Coronary artery (tissue), 2 donors: ENCODE data around the gene LY86.
A peak's percentile ranks its signal among the peaks of the same experiment; 100 is the strongest.

Experiments used
- DNase-seq: peaks from one replicate; pipeline ENCODE4 v3.0.0-alpha.2; 2017; ENCODE audit warnings: low spot score
- H3K27ac ChIP-seq, 2 donors: fragments of 200-600 bp; sonication (generic); one replicate each; pipeline ENCODE4 v1.5.1; 2016 to 2019
- H3K4me3 ChIP-seq: fragments of 200-600 bp; sonication (generic); 2 replicates; pipeline ENCODE4 v1.5.1; 2016; ENCODE audit warnings: mild to moderate bottlenecking, moderate library complexity
- TF ChIP-seq, protein P1 (sequence below): fragments of 200-600 bp; sonication (generic); IDR thresholded peaks from one replicate; pipeline ENCODE4 v1.5.1; 2019; ENCODE audit warnings: antibody characterized with exemption

The LY86 gene

DNA sequence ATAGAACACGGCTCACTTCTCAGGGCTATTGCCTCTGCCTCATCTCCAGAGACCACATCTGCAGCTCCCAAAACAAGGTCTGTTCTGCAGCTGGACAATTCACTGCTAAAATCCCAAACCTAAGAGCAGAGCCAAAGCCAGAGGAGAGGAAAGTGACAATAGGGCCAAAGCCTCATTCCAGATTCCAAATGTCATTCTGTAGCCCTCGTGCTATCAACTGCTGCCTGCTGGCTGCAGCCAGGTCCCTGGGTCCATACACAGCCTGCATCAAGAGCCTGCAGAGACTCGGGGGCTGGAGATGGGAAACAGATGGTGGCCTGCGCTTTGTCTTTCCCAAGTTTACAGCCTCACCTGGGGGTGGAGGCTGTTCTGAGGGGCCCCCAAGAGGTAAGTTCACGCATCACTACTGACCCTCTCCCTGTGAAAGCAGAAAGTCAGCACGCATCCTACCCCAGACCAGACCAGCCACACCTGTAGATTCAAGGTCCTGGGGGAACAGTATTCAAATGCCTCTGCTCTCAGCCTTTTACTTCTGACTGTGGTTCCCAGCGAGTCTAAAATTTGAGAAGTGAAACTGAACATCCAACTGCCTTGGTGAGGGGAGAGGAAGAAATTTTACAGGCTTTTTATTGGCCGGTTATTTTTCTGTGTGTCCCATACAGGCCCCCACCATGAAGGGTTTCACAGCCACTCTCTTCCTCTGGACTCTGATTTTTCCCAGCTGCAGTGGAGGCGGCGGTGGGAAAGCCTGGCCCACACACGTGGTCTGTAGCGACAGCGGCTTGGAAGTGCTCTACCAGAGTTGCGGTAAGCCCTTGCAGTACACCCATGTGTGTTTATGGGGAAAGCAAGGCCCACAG lies at the start of gene LY86:
Gene LY86, plus strand, starts transcription at position 657 of the 860 bp plus-strand sequence. Its CDS starts 15 bp downstream, at position 672.
- Histone ChIP-seq H3K4me3 (peak within 1 kb of the TSS; percentile 38), H3K27ac (peak within 1 kb of the TSS in 1 of 2 donors; percentile 52)
- TF ChIP-seq, protein P1, sequence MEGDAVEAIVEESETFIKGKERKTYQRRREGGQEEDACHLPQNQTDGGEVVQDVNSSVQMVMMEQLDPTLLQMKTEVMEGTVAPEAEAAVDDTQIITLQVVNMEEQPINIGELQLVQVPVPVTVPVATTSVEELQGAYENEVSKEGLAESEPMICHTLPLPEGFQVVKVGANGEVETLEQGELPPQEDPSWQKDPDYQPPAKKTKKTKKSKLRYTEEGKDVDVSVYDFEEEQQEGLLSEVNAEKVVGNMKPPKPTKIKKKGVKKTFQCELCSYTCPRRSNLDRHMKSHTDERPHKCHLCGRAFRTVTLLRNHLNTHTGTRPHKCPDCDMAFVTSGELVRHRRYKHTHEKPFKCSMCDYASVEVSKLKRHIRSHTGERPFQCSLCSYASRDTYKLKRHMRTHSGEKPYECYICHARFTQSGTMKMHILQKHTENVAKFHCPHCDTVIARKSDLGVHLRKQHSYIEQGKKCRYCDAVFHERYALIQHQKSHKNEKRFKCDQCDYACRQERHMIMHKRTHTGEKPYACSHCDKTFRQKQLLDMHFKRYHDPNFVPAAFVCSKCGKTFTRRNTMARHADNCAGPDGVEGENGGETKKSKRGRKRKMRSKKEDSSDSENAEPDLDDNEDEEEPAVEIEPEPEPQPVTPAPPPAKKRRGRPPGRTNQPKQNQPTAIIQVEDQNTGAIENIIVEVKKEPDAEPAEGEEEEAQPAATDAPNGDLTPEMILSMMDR, result no peak
- DNase-seq, result no peak

GRCh38 chr6:6539036-6539435 lies 49.5 kb upstream of the LY86 start:
- peak overlapping the region in 1 of 2 donors; percentile 54 for H3K27ac ChIP-seq

DNA sequence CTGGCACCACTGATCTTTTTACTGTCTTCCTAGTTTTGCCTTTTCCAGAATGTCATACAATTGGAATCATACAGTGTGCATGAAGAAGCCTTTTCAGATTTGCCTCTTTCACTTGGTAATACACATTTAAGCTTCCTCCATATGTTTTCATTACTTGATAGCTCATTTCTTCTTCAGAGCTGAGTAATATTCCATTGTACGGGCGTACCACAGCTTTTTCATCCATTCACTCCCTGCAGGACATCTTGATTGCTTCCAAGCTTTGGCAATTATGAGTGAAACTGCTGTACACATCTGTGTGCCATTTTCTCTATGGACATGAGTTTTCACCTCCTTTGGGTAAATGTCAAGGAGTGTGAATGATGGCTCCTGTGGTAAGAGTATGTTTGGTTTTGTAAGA lies 46.2 kb upstream of the LY86 start:
- no peak overlapping the region for H3K4me3 ChIP-seq
- H3K27ac ChIP-seq, result peak overlapping the region in 1 of 2 donors; percentile 64
- DNase-seq, result no peak
- TF ChIP-seq, protein P1, result no peak

More at GRCh38 chr6:6539036-6539435, 49.5 kb upstream of the LY86 start:
- no peak overlapping the region for H3K4me3 ChIP-seq
- TF ChIP-seq, protein P1, result no peak
- DNase-seq, result no peak

DNA sequence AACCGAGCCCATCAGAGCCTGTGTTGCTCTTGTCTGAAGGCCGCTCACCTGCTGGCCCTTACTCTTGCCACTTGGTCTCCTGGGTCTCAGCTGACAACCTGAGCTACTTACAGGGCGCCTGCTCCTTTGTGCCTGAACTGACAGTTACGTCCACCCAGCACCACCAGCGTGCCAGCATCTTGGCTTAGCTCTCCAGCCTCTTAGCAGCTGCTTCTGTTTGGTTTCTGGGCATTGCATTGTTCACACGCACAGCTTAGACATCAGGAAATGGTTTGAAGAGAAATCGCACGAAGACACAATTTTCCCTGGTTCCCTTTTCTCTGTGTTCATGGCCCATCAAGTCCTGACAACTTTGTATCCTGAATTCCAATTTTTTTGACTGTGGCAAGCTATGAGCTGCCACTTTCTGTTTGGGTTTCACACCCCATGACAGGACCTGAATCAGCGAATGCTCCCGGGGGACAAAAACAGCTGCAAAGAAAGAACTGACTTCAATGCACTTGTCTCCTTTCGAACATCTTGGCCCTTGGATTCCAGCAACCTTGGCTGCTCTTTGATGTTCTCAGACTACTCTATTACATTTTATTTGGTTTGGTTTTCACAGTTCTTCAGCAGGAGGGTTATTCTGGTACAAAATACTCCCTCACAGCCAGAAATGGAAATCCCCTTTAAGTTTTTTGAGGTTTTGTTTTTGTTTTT lies 45.2 kb upstream of the LY86 start:
- H3K27ac ChIP-seq, result peak overlapping the region in 1 of 2 donors; percentile 64
- TF ChIP-seq, protein P1, result no peak
- no peak for DNase-seq
- H3K4me3 ChIP-seq, result no peak overlapping the region

DNA sequence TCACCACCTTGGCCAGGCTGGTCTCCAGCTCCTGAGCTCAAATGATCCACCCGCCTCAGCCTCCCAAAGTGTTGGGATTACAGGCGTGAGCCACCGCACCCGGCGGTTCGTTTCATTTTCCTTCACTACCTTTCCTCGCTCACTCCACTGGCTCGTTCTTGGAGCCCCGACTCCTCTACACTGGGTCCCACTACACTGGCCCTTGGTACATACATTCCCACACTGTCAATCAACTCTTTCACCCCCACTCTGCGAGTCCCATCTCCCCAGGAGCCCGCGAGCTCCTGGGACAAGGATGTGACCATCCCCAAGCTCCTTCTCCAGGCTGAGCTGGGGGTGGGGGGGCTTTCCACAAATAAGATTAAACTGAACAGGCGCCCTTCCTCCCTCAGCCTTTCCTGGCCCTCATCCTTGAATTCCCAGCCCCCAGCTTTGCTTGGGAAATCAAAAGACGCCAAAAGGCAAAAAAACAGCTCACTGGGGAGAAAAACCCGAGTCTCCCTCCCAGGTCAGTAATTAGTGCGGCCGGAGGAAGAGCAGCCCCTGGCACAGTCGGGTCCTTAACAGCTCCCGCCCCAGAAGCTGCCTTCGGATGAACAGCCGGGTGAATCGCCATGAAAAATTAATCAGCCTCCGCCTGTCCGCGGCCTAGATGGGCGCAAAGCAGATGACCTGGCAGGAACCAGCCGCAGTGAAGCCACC lies 42.8 kb upstream of the LY86 start:
- TF ChIP-seq, protein P1, result no peak
- Histone ChIP-seq H3K4me3 (peak overlapping the region; percentile 71), H3K27ac (no peak overlapping the region)
- no peak for DNase-seq

DNA sequence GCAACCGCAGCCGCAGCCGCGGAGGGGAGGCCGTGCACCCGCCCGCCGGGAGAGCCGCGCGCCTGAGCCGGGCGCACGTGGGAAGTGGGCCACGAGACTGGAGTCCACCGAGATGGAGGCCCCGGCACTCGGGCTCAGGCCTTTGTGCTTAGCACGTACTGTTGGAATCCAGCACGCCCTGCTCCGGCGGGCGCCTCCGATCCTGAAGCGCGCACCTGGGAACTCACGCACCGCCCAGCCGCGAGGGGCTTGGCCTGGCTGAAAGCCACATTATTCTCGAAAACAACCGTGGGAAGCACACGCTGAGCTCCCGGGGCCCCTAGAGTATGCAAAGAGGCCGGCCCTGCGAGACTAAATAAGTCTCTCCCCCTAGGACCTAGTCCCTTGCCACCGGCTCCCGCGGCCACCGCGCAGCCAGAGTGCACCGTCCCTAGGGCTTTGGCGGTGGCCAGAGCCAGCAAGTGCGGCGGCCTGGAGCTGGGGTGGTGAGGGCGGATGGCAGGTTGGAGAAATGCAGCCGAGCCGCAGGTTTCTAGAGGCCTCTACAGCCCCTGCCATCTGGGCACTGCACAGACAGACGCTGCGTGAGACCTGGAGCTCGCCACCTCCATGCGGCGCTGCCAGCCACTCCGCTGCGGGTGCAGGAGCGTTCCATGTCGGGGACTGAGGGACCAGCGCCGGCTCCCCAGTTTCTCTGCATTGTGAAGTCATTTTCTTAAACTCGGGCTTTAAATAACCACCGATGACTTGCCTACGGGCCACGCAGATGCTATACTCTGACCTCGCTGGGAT lies 42.0 kb upstream of the LY86 start:
- DNase-seq, result no peak
- TF ChIP-seq, protein P1, result no peak
- no peak overlapping the region for H3K27ac ChIP-seq

More for the DNA sequence above, 42.0 kb upstream of the LY86 start:
- H3K4me3 ChIP-seq, result peak overlapping the region; percentile 71
